Gastrocnemius medialis (tissue), 4 donors: ENCODE results near the gene WFDC10B.

ENCODE experiments used
- CTCF ChIP-seq, 5 experiments: fragments of 450-650 bp in 3 of 5; fragments of 200-600 bp in 2 of 5; sonication (generic) in 2 of 5; IDR thresholded peaks in 4 of 5; conservative IDR thresholded peaks in 1 of 5; 1 replicate in 4 of 5; 2 replicates in 1 of 5; pipeline ENCODE4 v1.5.1; 2016 to 2019; ENCODE audit warnings: antibody characterized with exemption in 5 of 5, mild to moderate bottlenecking in 3 of 5, moderate library complexity in 3 of 5
- POLR2A ChIP-seq, 2 donors: fragments of 450-650 bp; IDR thresholded peaks; one replicate each; pipeline ENCODE4 v1.6.1; 2017; ENCODE audit warnings: antibody characterized with exemption in 2 of 2, mild to moderate bottlenecking in 2 of 2, moderate library complexity in 2 of 2

- TF ChIP-seq CTCF (IDR thresholded peaks at IDR 0.05 in 4 of 5, conservative IDR thresholded peaks at IDR 0.05 in 1 of 5): no peak
- no peak for TF ChIP-seq POLR2A (IDR thresholded peaks at IDR 0.05)
These were observed 31.2 kb upstream of the WFDC10B start for GRCh38 chr20:45735988-45736387.
